ENCODE data around the gene ERCC3. TPM values are rescaled to one million over a fixed set of nuclear protein-coding genes. Genes with fewer than 3 reads are reported as not detected.
"Not testable (repeated sequence)": the region's sequence is repeated elsewhere in the genome, so short reads cannot be mapped to it uniquely, and the experiment has no call there.

Gene ERCC3
- total RNA-seq, 2 donors from 2014 or later = 56.3 to 66.4 TPM

DNA sequence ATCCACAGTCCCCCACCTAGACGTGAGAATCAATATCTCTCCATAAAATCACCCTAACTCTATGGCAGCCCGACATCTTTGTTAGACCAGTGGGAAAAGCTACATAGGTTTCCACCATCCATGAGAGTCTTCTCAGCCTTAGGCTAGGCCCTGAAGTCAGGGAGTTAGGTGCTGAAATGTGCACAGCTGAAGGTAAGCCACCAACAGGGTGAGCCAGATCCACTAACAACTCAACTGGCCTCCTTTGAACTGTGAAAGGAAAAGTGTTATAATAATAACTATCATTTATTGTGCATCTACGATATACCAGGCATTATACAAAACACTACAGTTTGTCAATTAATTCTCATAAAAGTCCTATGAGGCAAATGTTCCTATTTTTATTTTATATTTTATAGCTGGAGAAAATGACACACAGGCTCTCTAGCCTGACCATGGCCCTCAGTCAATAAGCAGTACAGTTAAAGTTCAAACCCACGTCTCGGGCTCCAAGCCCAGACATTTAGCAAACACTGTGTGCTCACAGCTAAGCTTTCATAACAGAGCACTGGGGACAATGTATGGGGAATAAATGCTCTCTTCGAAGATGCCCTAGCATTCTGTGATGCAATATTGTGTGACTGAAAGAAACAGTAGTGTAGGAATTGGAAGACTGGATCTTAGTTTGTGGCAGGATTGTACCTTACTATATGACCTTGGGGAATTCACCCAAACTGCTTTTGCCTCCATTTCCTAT lies 62.6 kb downstream of the ERCC3 start:
- Mint-ChIP-seq H3K36me3 (ENCODE audit: insufficient read depth in 2 of 2) (peaks cover 0 to 3% of the 10 kb centered on the region in 2 donors), H3K9me3 (peaks cover 0 to 2% of the 10 kb centered on the region in 2 donors), H3K4me3 (no peak overlapping the region), H3K4me1 (ENCODE audit: low read depth) (peaks cover 8% of the 10 kb centered on the region), H3K27ac (no peak overlapping the region), H3K27me3 (ENCODE audit: low read depth) (peaks cover 5% of the 10 kb centered on the region)
- DNase-seq (no peak), ATAC-seq (replicated peaks in 1 of 2) (no peak)

DNA sequence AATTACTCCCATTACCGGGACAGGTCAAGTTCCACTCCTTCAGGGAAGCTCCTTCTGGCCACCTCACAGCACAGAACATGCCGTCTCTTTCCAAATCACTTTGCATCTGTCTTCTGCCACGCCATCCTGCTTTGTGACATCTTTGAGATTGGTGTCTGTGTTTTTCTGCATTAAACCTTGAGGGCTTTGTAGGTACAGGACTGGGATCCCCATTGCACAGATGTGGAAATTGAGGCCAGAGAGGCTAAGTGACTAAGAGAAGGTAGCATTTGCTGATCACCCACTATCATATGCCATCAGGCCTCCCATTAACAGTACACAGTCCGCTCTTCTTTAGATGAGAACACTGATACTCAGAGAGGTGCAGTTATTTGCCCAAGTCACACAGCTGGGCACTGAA lies 64.4 kb downstream of the ERCC3 start:
- H3K9me3 Mint-ChIP-seq = peaks cover 0 to 2% of the 10 kb centered on the region in 2 donors
- ATAC-seq (replicated peaks in 1 of 2) (no peak), DNase-seq (no peak)

DNA sequence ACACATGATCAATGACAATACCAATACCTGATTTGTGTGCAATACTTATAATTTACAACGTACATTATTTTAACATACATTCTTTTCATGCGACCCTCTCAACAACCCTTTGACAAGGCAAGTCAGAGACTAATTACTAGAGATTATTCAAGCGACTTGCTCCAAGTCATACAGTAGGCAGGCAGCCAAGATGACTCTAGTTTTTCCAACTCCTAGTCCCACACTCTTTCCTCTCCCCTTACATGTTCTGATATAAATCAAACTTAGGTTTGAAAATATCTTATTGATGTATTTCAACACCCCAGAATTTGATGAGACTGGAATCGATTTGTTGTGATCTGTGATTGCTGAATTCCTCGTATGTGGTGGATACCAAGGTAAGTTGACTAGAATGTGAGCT lies 65.8 kb downstream of the ERCC3 start:
- Mint-ChIP-seq H3K27me3 (ENCODE audit: low read depth) (peaks cover 31% of the 10 kb centered on the region), H3K27ac (no peak overlapping the region), H3K4me1 (ENCODE audit: low read depth) (peaks cover 21% of the 10 kb centered on the region), H3K4me3 (no peak overlapping the region), H3K9me3 (peaks cover 0 to 2% of the 10 kb centered on the region in 2 donors), H3K36me3 (ENCODE audit: insufficient read depth in 2 of 2) (peaks cover 0 to 3% of the 10 kb centered on the region in 2 donors)
- ATAC-seq (replicated peaks in 1 of 2) (no peak), DNase-seq (no peak)

More for the DNA sequence above, 64.4 kb downstream of the ERCC3 start:
- Mint-ChIP-seq H3K36me3 (ENCODE audit: insufficient read depth in 2 of 2) (peaks cover 0 to 3% of the 10 kb centered on the region in 2 donors), H3K27ac (no peak overlapping the region), H3K27me3 (ENCODE audit: low read depth) (peaks cover 19% of the 10 kb centered on the region), H3K4me1 (ENCODE audit: low read depth) (peaks cover 21% of the 10 kb centered on the region), H3K4me3 (no peak overlapping the region)

DNA sequence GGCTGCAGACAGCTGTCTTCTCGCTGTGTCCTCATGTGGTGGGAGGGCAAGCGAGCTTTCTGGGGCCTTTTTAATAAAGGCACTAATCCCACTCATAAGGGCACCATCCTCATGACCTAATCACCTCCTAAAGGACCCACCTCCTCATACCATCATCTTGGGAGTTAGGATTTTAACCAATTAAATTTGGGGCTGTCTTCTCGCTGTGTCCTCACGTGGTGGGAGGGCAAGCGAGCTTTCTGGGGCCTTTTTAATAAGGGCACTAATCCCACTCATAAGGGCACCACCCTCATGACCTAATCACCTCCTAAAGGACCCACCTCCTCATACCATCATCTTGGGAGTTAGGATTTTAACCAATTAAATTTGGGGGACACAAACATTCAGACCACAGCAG lies 66.7 kb downstream of the ERCC3 start:
- not testable (repeated sequence) for H3K36me3 Mint-ChIP-seq (ENCODE audit: insufficient read depth in 2 of 2); H3K27ac Mint-ChIP-seq; DNase-seq; ATAC-seq (replicated peaks in 1 of 2); H3K9me3 Mint-ChIP-seq
- Mint-ChIP-seq H3K4me3 (peak overlapping the region in 1 of 2 donors; percentile 83), H3K4me1 (ENCODE audit: low read depth) (peaks cover 21% of the 10 kb centered on the region), H3K27me3 (ENCODE audit: low read depth) (peaks cover 35% of the 10 kb centered on the region)

DNA sequence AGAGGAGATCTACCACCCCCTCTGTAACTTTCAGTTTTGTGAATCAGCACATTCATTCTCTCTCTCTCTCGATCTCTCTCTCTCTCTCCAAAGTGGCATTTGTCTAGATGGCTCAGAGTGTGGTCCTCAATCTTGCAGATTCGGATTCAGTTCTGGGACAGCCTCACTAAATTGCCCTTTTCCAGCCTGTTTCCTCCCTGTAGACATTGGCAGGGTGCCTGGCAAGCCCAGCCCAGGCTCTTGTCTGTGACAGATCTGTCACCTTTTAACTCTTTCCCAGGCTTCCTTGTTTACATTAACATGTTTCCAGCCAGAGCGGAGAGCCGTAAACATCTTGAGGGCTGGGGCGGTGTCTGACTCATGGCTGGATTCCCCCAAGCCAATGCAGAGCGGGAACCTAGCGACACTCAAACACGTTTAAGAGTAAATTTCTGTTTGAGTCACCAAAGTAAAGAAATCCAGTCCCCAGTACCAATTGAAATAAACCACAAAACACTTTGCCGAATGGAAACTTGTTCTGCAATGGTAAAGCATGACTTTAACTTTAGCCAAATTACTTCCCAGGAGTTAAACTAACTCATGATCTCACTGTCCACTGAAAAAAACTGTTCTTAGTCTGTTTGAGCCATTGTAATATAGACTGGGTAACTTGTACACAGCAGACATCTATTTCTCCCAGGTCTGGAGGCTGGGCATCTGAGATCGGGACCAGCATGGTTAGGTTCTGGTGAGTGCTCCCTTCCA lies 67.3 kb downstream of the ERCC3 start:
- Mint-ChIP-seq H3K36me3 (ENCODE audit: insufficient read depth in 2 of 2) (peaks cover 0 to 3% of the 10 kb centered on the region in 2 donors), H3K4me3 (peak overlapping the region; percentile 83 to 84), H3K4me1 (ENCODE audit: low read depth) (peaks cover 21% of the 10 kb centered on the region), H3K27me3 (ENCODE audit: low read depth) (peaks cover 35% of the 10 kb centered on the region), H3K9me3 (peaks cover 0 to 2% of the 10 kb centered on the region in 2 donors), H3K27ac (peak overlapping the region; percentile 10)
- DNase-seq (peak; percentile 73 to 74), ATAC-seq (replicated peaks in 1 of 2) (peak; percentile 92 to 95)

DNA sequence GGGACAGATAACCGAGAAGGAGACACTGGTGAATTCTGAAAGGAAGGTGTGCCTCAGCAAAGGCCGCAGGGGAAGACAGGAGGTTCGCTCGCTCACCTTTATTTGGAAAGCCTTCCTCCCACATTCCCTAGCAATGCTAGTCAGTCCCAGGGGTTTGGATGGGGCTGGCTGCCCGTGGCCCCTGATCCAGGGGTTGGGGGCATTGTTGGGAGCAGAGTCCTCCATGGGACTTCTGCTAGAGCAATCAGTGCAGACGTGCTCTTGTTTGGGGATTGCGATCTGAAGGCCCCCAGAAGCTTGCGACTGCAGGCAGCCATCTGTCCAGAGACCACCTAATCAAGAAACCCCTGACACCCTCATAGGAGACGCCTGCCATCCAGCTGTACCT lies 67.8 kb downstream of the ERCC3 start:
- DNase-seq (no peak), ATAC-seq (replicated peaks in 1 of 2) (no peak)
- no peak overlapping the region for H3K27ac Mint-ChIP-seq
- peak overlapping the region; percentile 83 to 84 for H3K4me3 Mint-ChIP-seq
- H3K4me1 Mint-ChIP-seq (ENCODE audit: low read depth) = peaks cover 21% of the 10 kb centered on the region
- peaks cover 35% of the 10 kb centered on the region for H3K27me3 Mint-ChIP-seq (ENCODE audit: low read depth)
- peaks cover 0 to 3% of the 10 kb centered on the region in 2 donors for H3K36me3 Mint-ChIP-seq (ENCODE audit: insufficient read depth in 2 of 2)
- peaks cover 0 to 2% of the 10 kb centered on the region in 2 donors for H3K9me3 Mint-ChIP-seq

DNA sequence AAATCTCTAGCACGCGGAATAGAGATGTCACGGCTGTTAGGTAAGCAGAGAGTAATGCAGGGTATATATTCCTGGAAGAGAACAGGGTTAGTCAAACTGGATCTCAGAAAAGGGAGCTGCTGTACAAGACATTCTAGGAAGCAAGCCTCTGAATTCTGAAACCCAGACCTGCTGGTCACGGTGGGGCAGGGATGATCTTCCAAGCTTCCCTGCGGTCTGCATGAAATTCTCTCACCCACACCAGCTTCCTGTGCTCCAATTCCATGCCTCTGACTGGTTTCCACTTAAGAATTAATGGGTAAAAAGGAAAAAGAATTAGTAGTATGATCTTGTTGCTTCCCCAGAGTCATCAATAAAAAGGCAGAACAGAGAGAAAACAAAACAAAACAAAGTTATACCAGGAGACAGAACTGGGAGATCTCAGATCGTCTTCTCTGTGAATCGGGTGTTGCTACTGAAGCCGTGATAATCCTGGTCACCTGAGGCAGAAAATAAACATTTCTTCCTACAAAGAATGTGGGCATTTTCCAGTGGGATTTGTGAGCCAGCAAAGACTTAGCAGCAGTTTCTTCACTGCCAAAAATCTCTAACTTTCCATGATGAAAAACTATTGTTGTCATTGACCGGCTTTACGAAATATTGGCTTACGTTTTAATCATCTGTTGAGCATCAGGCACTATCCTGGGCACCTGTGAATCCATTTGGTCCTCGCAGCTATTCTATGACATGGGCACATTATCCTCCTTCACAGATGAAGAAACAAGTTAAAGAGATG lies 68.6 kb downstream of the ERCC3 start:
- Mint-ChIP-seq H3K4me1 (ENCODE audit: low read depth) (peaks cover 27% of the 10 kb centered on the region), H3K4me3 (peak overlapping the region; percentile 5 to 38), H3K36me3 (ENCODE audit: insufficient read depth in 2 of 2) (peaks cover 3 to 4% of the 10 kb centered on the region in 2 donors), H3K27me3 (ENCODE audit: low read depth) (peaks cover 42% of the 10 kb centered on the region), H3K27ac (no peak overlapping the region), H3K9me3 (peaks cover 0 to 2% of the 10 kb centered on the region in 2 donors)
- DNase-seq (no peak), ATAC-seq (replicated peaks in 1 of 2) (no peak)

DNA sequence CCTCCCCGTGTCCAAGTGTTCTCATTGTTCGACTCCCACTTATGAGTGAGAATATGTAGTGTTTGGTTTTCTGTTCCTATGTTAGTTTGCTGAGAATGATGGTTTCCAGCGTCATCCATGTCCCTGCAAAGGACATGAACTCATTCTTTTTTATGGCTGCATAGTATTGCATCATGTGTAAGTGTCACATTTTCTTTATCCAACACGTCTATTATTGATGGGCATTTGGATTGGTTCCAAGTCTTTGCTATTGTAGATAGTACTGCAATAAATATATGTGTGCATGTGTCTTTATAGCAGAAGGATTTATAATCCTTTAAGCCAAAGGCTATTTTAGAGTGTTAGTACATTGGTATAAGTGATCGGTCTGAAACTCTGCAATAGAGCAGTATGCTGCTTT lies 69.8 kb downstream of the ERCC3 start:
- not testable (repeated sequence) for DNase-seq; H3K9me3 Mint-ChIP-seq; H3K27ac Mint-ChIP-seq; H3K36me3 Mint-ChIP-seq (ENCODE audit: insufficient read depth in 2 of 2); ATAC-seq (replicated peaks in 1 of 2); H3K4me3 Mint-ChIP-seq
- Mint-ChIP-seq H3K27me3 (ENCODE audit: low read depth) (peaks cover 48% of the 10 kb centered on the region), H3K4me1 (ENCODE audit: low read depth) (peaks cover 31% of the 10 kb centered on the region)

DNA sequence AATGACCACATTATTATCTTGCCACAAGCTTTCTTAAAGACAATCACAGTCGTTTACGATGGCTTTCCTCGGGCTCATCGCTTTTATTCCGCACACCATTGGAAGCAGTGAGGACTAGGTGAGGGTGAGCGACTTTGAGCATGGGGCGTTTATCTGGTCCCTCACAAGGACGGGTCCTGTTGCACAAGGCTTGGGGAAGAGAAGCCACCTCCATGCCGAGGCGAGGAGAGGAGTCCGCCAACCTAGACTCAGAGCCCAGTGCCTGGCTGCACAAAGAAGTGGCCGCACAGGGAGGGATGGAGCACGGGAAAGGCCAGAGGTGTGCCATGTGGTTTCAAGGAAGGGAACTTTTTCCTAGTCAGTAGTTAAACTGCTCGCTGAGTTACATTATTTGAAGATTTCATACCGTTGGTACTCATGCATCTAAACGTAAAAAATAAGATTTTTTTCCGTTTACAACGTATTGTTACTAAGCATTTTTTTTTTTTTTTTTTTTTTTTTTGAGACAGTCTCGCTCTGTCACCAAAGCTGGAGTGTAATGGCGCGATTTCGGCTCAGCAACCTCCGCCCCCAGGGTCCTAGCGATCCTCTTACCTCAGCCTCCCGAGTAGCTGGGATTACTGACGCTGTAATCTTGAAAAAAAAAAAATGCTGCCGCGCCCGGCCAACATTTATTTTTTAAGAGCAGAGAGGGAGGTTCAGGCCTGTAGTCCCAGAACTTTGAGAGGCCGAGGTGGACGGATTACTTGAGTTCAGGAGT lies 73.0 kb downstream of the ERCC3 start:
- peak in 1 of 2 donors; percentile 27 for ATAC-seq (replicated peaks in 1 of 2)
- Mint-ChIP-seq H3K4me3 (peak overlapping the region; percentile 90 to 92), H3K9me3 (no peaks in the 10 kb centered on the region)

DNA sequence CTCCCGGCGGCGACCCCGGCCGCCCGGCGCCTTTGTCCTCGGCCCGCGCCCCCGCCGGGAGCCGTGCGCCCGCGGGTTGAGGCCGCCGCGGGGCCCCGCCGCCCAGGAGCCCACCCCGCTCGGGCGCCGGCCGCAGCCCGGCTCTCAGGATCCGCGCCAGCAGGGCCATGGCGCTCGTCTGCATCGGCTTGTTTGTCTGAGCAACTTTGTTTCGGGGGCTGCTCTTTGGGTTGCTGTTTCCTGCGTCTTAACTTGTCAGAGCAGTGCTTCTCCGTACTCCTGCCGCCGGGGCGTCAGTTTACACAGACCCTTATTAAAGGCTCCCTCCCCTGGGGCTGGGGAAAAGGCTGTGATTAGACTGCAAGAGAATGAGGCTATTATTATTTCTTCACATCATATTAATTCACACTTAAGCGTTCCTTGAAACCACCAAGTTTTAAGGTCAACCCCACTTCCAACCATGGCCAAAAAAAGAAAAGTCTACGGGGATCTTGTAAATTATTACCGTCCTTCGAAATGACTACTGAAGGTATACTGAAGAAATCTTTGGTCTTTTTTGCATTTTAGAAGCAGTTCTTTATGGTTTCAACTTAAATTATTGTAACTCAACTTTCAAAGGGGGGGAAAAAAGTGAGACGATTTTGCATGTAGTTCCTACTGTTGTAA lies 73.7 kb downstream of the ERCC3 start, which contains the start of gene CYP27C1:
Gene CYP27C1 (minus strand): TSS at position 198 of the 666 bp plus-strand sequence. CDS start 29 bp downstream, at position 169.
- Mint-ChIP-seq H3K36me3 (ENCODE audit: insufficient read depth in 2 of 2) (peaks cover 7 to 8% of the 10 kb centered on the region in 2 donors), H3K4me1 (ENCODE audit: low read depth) (peaks cover 12% of the 10 kb centered on the region), H3K4me3 (peak within 1 kb of the TSS; percentile 90 to 92), H3K27ac (no peak within 1 kb of the TSS), H3K9me3 (no peaks in the 10 kb centered on the region), H3K27me3 (ENCODE audit: low read depth) (peaks cover 68% of the 10 kb centered on the region)
- peak; percentile 52 to 59 for ATAC-seq (replicated peaks in 1 of 2)
- DNase-seq = peak in 1 of 2 donors; percentile 26

More for the DNA sequence above, 73.0 kb downstream of the ERCC3 start:
- Mint-ChIP-seq H3K27me3 (ENCODE audit: low read depth) (peaks cover 75% of the 10 kb centered on the region), H3K4me1 (ENCODE audit: low read depth) (peaks cover 19% of the 10 kb centered on the region), H3K27ac (no peak overlapping the region), H3K36me3 (ENCODE audit: insufficient read depth in 2 of 2) (peaks cover 7 to 8% of the 10 kb centered on the region in 2 donors)
- DNase-seq = no peak

DNA sequence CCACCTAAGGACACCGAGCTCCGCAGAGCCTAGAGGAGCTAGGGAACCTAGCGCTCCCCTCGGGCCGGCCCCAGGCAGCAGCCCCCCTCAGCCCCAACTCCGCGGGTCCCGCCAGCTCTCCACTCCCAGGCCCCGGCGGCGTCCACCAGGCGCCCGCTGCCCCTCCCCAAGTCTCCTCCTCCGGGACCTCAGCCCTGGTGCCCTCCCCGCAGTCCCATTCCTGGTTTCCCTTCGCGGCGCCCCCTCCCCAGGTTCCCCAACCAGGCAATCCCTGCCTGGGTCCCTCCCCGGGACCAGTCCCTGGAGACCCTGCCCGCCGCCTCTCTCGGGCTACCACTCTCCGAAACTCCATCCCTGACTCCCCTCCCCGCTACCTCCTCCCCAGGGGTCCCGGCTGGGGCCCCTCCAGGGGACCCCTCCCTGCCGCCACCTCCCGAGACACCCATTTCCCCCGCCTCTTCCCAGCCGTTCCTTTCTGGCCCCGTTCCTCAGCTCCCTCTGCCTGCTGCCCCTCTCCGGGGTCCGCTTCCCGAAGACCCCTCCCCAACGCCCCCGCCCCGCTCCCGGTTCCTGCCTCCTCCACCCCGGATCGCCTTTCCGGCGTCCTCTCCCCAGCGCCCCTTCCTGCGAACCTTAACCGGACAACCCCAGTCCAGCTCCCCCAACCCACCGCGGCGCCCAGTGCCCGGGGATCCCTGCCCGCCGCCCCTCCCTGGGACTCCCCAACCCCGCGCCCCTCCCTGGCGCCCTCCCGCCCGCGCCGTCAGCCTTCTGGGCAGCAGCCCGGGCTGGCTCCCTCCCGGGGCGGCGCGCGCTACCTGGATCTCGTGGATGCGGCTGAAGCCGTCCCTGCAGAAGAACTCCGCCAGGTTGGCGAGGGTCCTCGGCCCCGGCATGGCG lies 74.5 kb downstream of the ERCC3 start:
- peaks cover 7 to 8% of the 10 kb centered on the region in 2 donors for H3K36me3 Mint-ChIP-seq (ENCODE audit: insufficient read depth in 2 of 2)
- no peaks in the 10 kb centered on the region for H3K9me3 Mint-ChIP-seq
- H3K27ac Mint-ChIP-seq = no peak overlapping the region
- ATAC-seq (replicated peaks in 1 of 2) = peak; percentile 39 to 49
- peak in 1 of 2 donors; percentile 32 for DNase-seq
- H3K4me1 Mint-ChIP-seq (ENCODE audit: low read depth) = peaks cover 10% of the 10 kb centered on the region
- H3K27me3 Mint-ChIP-seq (ENCODE audit: low read depth) = peaks cover 65% of the 10 kb centered on the region
- H3K4me3 Mint-ChIP-seq = peak overlapping the region; percentile 74 to 80
